Measurements from ENCODE around the gene SPATA33. TPM values are rescaled to one million over a fixed set of nuclear protein-coding genes. Genes with fewer than 3 reads are reported as not detected.

The SPATA33 gene
- total and polyA plus RNA-seq, 10 of the 15 experiments (the other 5 are each of a cell fraction or from before 2014, with no cell fraction given): 1.1 to 15.8 (median 7.6) TPM

DNA sequence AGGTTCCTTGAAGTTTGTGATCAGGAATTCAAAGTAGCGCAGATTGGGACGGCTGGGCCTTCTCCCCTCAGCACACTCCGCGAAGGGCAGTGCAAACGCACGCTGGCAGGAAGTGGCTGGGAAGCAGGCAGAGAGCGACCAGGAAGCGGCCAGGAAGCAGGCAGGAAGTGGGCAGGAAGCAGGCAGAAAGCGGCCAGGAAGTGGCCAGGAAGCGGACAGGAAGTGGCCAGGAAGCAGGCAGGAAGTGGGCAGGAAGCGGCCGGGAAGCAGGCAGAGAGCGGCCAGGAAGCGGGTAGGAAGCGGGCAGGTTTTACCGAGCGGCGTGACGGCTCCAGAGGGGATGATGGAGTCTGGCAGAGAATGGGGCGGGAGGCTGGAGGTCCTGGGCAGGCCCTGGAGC is 41.0 kb upstream of the SPATA33 start:
- no peak overlapping the region for H3K4me3 ChIP-seq
- H3K4me2 ChIP-seq (ENCODE audit: control insufficient read depth, insufficient read depth): no peak overlapping the region
- FAIRE-seq (no peak), ATAC-seq (no peak), DNase-seq (ENCODE audit: low read depth, low spot score) (no peak)
- no peaks in the 10 kb centered on the region for H3K79me2 ChIP-seq (ENCODE audit: control insufficient read depth, insufficient read depth, low read length)
- no peaks in the 10 kb centered on the region for H3K9me3 ChIP-seq (replicated peaks; ENCODE audit: control insufficient read depth, insufficient read depth, low read length)
- H3K9ac ChIP-seq (ENCODE audit: control insufficient read depth, insufficient read depth, low read length): no peak overlapping the region
- no TSS peak for BruUV-seq (replicated peaks)
- H2AFZ ChIP-seq (ENCODE audit: control insufficient read depth, low read depth, low read length): no peak overlapping the region
- SMC1A ChIA-PET (ENCODE audit: uncharacterized antibody, unreplicated experiment): no interaction called here
- WGBS (ENCODE audit: insufficient coverage, insufficient replicate concordance, low lambda C conversion rate, missing lambda C conversion rate): 36% methylated on average over 20 of the region's 20 CpGs
- in situ Hi-C loops (cut with MboI) (no loop called here), intact Hi-C loops (cut with micrococcal nuclease; ENCODE audit: unreplicated experiment) (no loop called here)
- H3K36me3 ChIP-seq (ENCODE audit: control insufficient read depth in 2 of 2, insufficient read depth in 2 of 2, low read length in 1 of 2): no peaks in the 10 kb centered on the region
- H3K27ac ChIP-seq (ENCODE audit: control insufficient read depth, insufficient read depth): no peak overlapping the region
- CTCF ChIA-PET: no interaction called here
- POLR2A ChIA-PET: no interaction called here
- H4K20me1 ChIP-seq (ENCODE audit: control insufficient read depth, insufficient read depth): no peaks in the 10 kb centered on the region
- no peaks in the 10 kb centered on the region for H3K4me1 ChIP-seq (ENCODE audit: control insufficient read depth, insufficient read depth, low read length)
- RAD21 ChIA-PET (ENCODE audit: unreplicated experiment): no interaction called here
- no peaks in the 10 kb centered on the region for H3K27me3 ChIP-seq (replicated peaks in 1 of 2; ENCODE audit: control insufficient read depth in 2 of 2, insufficient read depth in 2 of 2, low read length in 1 of 2)
- TF ChIP-seq IRF5 (IDR thresholded peaks at IDR 0.05; ENCODE audit: borderline replicate concordance): no peak
- TF ChIP-seq CUX1 (IDR thresholded peaks at IDR 0.05; ENCODE audit: insufficient replicate concordance, low read depth, low read length): no peak
- no peak for TF ChIP-seq CEBPB (IDR thresholded peaks at IDR 0.05; ENCODE audit: borderline replicate concordance in 1 of 2, low read depth in 2 of 2, low read length in 2 of 2)
- TF ChIP-seq YY1 (IDR thresholded peaks at IDR 0.05; ENCODE audit: low read depth, low read length): no peak
- no peak for TF ChIP-seq MYB (IDR thresholded peaks at IDR 0.05; ENCODE audit: borderline replicate concordance, low read depth, low read length)
- peak; percentile 46; the same call in 1 of the 2 replicates for TF ChIP-seq IKZF1 (conservative IDR thresholded peaks at IDR 0.05)
- no peak for TF ChIP-seq POLR2A (IDR thresholded peaks at IDR 0.05; ENCODE audit: low read depth, low read length)
- TF ChIP-seq EP300 (IDR thresholded peaks at IDR 0.05; ENCODE audit: borderline replicate concordance in 1 of 2, control insufficient read depth in 1 of 2, low read depth in 2 of 2, low read length in 2 of 2): no peak
- no peak for TF ChIP-seq DPF2 (IDR thresholded peaks at IDR 0.05)
- TF ChIP-seq, protein P1, sequence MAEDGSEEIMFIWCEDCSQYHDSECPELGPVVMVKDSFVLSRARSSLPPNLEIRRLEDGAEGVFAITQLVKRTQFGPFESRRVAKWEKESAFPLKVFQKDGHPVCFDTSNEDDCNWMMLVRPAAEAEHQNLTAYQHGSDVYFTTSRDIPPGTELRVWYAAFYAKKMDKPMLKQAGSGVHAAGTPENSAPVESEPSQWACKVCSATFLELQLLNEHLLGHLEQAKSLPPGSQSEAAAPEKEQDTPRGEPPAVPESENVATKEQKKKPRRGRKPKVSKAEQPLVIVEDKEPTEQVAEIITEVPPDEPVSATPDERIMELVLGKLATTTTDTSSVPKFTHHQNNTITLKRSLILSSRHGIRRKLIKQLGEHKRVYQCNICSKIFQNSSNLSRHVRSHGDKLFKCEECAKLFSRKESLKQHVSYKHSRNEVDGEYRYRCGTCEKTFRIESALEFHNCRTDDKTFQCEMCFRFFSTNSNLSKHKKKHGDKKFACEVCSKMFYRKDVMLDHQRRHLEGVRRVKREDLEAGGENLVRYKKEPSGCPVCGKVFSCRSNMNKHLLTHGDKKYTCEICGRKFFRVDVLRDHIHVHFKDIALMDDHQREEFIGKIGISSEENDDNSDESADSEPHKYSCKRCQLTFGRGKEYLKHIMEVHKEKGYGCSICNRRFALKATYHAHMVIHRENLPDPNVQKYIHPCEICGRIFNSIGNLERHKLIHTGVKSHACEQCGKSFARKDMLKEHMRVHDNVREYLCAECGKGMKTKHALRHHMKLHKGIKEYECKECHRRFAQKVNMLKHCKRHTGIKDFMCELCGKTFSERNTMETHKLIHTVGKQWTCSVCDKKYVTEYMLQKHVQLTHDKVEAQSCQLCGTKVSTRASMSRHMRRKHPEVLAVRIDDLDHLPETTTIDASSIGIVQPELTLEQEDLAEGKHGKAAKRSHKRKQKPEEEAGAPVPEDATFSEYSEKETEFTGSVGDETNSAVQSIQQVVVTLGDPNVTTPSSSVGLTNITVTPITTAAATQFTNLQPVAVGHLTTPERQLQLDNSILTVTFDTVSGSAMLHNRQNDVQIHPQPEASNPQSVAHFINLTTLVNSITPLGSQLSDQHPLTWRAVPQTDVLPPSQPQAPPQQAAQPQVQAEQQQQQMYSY (CRISPR knock-in tag; IDR thresholded peaks at IDR 0.05): no peak
- TF ChIP-seq SIX5 (IDR thresholded peaks at IDR 0.05; ENCODE audit: low read depth, low read length, severe bottlenecking): no peak
- TF ChIP-seq ETV6 (conservative IDR thresholded peaks at IDR 0.05 in 1 of 2, IDR thresholded peaks at IDR 0.05 in 1 of 2; ENCODE audit: borderline replicate concordance in 1 of 2, low read depth in 1 of 2): peak in 1 of 2 experiments; percentile 94; a peak in 2 of 4 replicates
- TF ChIP-seq RELA (IDR thresholded peaks at IDR 0.05; ENCODE audit: borderline replicate concordance, partially characterized antibody): no peak
- TF ChIP-seq EGR1 (IDR thresholded peaks at IDR 0.05; ENCODE audit: borderline replicate concordance in 1 of 2, low read depth in 2 of 2, low read length in 2 of 2): 0 out of 3 replicates have a peak, but pooled peaks of 1 of the 2 experiments have one; percentile 13

All from GM12878 (cell line).